SK-N-MC (cell line): ENCODE results near the gene APOL1.

ENCODE experiments used
- DNase-seq: peaks from one replicate; pipeline ENCODE4 v3.0.0-alpha.2; 2011; ENCODE audit warnings: low read depth, low spot score
- H3K27ac ChIP-seq: fragments of 200-600 bp; sonication (generic); 2 replicates; pipeline ENCODE4 v1.5.1; 2016; ENCODE audit warnings: mixed run types
- H3K36me3 ChIP-seq: fragments of 200-600 bp; sonication (generic); 2 replicates; pipeline ENCODE4 v1.6.1; 2017; ENCODE audit warnings: antibody characterized with exemption, low read length, mixed read lengths; ENCODE audit not compliant: insufficient read depth
- H3K4me3 ChIP-seq: fragments of 200-600 bp; sonication (generic); 2 replicates; pipeline ENCODE4 v1.5.1; 2016
- H3K9ac ChIP-seq: fragments of 200-600 bp; sonication (generic); 2 replicates; pipeline ENCODE4 v1.8.0; 2017; ENCODE audit warnings: mixed run types, mixed read lengths; ENCODE audit not compliant: insufficient read length
- H3K9me3 ChIP-seq: fragments of 200-600 bp; sonication (generic); 2 replicates; pipeline ENCODE4 v1.6.1; 2017; ENCODE audit warnings: low read depth, mild to moderate bottlenecking, antibody characterized with exemption, low read length, moderate library complexity, mixed read lengths
- EZH2 ChIP-seq: fragments of 200-600 bp; sonication (generic); IDR thresholded peaks from one replicate; pipeline ENCODE4 v1.6.1; 2017; ENCODE audit warnings: antibody characterized with exemption
- FOXP2 ChIP-seq: optimal IDR thresholded peaks from 2 replicates; pipeline ENCODE3; 2011; ENCODE audit warnings: mild to moderate bottlenecking, moderate library complexity; ENCODE audit not compliant: insufficient read depth; ENCODE audit errors: extremely low read length, control extremely low read depth
- POLR2AphosphoS5 ChIP-seq: IDR thresholded peaks from 2 replicates; pipeline ENCODE4 v1.6.1; 2012; ENCODE audit warnings: mild to moderate bottlenecking, low read depth, low read length, borderline replicate concordance

Gene APOL1

GRCh38 chr22:36210224-36210623 lies 42.7 kb upstream of the APOL1 start:
- Histone ChIP-seq H3K36me3 (no peaks in the 10 kb centered on the region), H3K9me3 (no peaks in the 10 kb centered on the region), H3K9ac (no peak overlapping the region), H3K4me3 (no peak overlapping the region), H3K27ac (no peak overlapping the region)
- TF ChIP-seq EZH2 (no peak), FOXP2 (no peak), POLR2AphosphoS5 (no peak)
- DNase-seq: no peak

GRCh38 chr22:36211237-36211861 lies 41.6 kb upstream of the APOL1 start:
- no peaks in the 10 kb centered on the region for H3K9me3 ChIP-seq
- no peak for DNase-seq

GRCh38 chr22:36212901-36213300 lies 40.0 kb upstream of the APOL1 start:
- H3K9ac ChIP-seq: no peak overlapping the region
- TF ChIP-seq POLR2AphosphoS5 (no peak), EZH2 (no peak), FOXP2 (no peak)
- no peak overlapping the region for H3K27ac ChIP-seq
- no peak for DNase-seq
- no peak overlapping the region for H3K4me3 ChIP-seq
- H3K9me3 ChIP-seq: no peaks in the 10 kb centered on the region
- H3K36me3 ChIP-seq: no peaks in the 10 kb centered on the region

More at GRCh38 chr22:36211237-36211861, 41.6 kb upstream of the APOL1 start:
- H3K36me3 ChIP-seq: no peaks in the 10 kb centered on the region
- peak overlapping the region; percentile 13; the same call in 1 of the 2 replicates for H3K4me3 ChIP-seq
- H3K27ac ChIP-seq: no peak overlapping the region
- H3K9ac ChIP-seq: no peak overlapping the region
- TF ChIP-seq EZH2: no peak
- no peak for TF ChIP-seq POLR2AphosphoS5
- no peak for TF ChIP-seq FOXP2

GRCh38 chr22:36213586-36213985 lies 39.3 kb upstream of the APOL1 start:
- H3K4me3 ChIP-seq: no peak overlapping the region
- no peak overlapping the region for H3K27ac ChIP-seq
- H3K9me3 ChIP-seq: no peaks in the 10 kb centered on the region
- TF ChIP-seq FOXP2: no peak
- no peak for TF ChIP-seq EZH2
- no peak for TF ChIP-seq POLR2AphosphoS5
- DNase-seq: no peak
- no peak overlapping the region for H3K9ac ChIP-seq
- no peaks in the 10 kb centered on the region for H3K36me3 ChIP-seq

GRCh38 chr22:36215981-36216380 lies 37.0 kb upstream of the APOL1 start:
- Histone ChIP-seq H3K36me3 (no peaks in the 10 kb centered on the region), H3K4me3 (no peak overlapping the region), H3K9ac (no peak overlapping the region), H3K9me3 (no peaks in the 10 kb centered on the region), H3K27ac (no peak overlapping the region)
- TF ChIP-seq POLR2AphosphoS5 (no peak), EZH2 (no peak), FOXP2 (no peak)
- no peak for DNase-seq

- H3K9me3 ChIP-seq: no peaks in the 10 kb centered on the region
- no peak for DNase-seq
- no peak overlapping the region for H3K9ac ChIP-seq
- TF ChIP-seq POLR2AphosphoS5 (no peak), EZH2 (no peak), FOXP2 (no peak)
- H3K4me3 ChIP-seq: no peak overlapping the region
- no peak overlapping the region for H3K27ac ChIP-seq
- no peaks in the 10 kb centered on the region for H3K36me3 ChIP-seq
These were observed 34.2 kb upstream of the APOL1 start for GRCh38 chr22:36218648-36219193.

- no peak overlapping the region for H3K27ac ChIP-seq
- H3K9me3 ChIP-seq: no peaks in the 10 kb centered on the region
- TF ChIP-seq EZH2: no peak
- no peak overlapping the region for H3K9ac ChIP-seq
- H3K4me3 ChIP-seq: no peak overlapping the region
- no peak for DNase-seq
- no peaks in the 10 kb centered on the region for H3K36me3 ChIP-seq
These were observed 32.4 kb upstream of the APOL1 start for GRCh38 chr22:36220451-36220921.

GRCh38 chr22:36221799-36222751 lies 30.9 kb upstream of the APOL1 start:
- TF ChIP-seq EZH2 (no peak), POLR2AphosphoS5 (no peak), FOXP2 (no peak)
- Histone ChIP-seq H3K9me3 (no peaks in the 10 kb centered on the region), H3K27ac (no peak overlapping the region), H3K36me3 (no peaks in the 10 kb centered on the region), H3K9ac (no peak overlapping the region), H3K4me3 (no peak overlapping the region)
- no peak for DNase-seq
